Activated CD4-positive, alpha-beta T cell treated with anti-CD3 and anti-CD28 coated beads, Interleukin-2, amount 50 U/mL, for 1 hour (primary cell): ENCODE results near the gene CCDC17.
A peak's percentile ranks its signal among the peaks of the same experiment; 100 is the strongest.
"Not testable (repeated sequence)": the region's sequence is repeated elsewhere in the genome, so short reads cannot be mapped to it uniquely, and the experiment has no call there.

Experiments used
- DNase-seq: peaks from one replicate; pipeline ENCODE4 v3.0.0-alpha.2; 2020

CCDC17 gene

DNA sequence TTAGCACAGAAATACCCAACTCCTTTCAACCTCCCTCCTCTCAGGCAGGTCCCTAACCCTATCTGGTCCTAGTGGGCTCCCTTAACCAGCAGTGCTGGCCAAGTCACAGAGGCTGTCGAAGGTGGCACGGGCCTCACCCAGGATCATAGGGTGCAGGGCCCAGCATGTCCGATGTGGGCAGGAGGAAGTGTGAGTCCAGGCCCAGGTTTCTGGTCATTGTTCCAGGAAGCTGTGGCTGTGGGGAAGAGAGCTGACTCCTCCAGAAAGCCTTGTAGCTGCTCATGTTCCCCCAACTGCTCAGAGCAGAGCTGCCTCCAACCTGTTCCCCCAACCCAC is 2.4 kb downstream of the CCDC17 start:
- DNase-seq, result no peak

DNA sequence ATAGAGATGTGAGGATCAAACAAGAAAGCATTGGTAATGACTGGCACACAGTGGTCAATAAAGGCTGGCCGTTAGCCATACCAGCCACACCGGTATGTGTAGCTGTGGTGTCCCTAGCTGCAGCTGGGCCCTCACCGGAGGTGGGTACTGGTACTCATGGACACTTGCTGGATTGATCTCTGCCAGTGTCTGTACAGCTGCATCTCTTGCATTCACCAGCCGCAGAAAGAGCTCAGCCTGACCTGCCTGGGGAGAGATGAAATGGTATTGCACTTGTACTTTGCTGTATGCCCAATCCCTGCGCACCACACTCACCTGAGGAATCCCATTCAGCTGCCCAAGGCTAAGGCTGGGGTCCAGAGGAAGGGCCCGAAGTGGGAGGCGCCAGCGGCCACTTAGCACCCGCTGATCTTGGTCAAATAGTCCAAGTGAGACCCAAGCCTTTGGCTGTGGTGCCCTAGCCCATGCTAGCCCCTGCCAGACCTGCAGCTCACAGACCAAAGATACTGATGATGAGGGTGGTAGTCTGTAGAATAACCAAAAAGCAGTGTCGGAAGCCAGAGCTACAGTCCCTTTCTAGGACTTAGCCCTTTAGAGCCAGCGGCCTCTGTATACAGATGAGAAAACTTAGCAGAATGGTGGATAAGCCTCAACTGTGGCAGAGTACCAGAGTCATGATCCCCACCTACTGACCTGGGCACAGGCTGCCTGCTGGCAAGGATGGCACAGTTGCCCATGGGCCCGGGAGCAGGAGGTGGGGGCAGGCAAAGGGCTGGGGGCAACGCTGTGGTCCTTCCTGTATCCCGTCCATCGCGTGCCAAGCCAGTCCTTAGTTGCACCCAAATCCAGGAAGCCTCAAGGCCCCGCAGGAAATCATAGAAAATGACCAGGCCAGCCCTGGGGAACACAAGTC is 3.0 kb downstream of the CCDC17 start:
- no peak for DNase-seq

DNA sequence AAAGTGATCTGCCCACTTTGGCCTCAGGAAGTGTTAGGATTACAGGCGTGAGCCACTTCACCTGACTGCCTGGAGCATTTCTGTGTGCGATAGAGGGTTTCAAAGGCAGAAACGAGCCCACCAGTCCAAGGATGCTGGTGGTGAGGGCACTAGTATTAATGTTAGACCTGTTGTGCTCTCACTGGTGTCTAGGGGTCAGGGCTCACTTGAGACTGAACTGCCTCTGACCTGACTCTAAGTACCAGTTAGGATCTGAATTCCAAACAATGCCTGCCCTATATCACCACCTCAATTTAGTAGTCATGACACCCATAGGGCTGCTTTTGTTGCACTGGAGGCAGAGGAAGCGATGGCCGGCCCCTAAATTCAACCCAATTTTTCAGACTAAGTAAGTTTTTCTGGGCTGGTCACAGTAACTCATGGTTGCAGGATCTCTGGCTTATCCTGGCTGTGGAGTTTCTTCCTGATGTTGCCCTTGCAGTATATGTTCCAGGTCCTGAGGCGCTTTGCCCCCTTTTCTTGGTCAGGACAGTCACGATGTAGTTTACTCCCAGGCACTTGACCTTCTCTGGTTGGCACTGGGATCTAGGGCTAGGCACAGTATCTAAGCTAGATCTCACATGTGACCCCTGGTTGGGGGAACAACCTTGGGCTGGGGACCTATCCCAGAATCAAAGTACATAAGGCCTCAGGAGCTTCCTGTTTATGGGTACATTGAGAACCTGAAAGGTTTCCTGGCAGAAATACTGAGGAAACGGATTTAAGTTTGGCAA is 4.5 kb downstream of the CCDC17 start:
- DNase-seq, result no peak

DNA sequence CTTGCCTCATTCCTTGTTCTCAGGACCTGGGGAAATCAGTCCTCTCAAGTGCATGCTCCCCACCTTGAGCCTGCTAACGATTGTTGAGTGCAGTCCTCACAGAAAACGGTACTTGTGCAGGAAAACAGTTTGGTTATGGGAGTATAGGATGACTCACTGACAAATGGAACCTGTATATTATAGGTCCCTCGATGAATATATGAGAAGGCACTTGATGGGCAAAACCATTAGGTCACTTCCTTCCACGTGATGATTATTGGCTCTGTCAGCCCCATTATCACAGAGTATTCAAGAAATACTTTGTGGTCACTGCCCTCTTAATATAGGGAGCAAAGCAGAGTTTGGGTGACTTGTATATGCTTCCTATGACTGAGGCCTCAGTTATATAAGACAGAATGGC is 6.2 kb downstream of the CCDC17 start:
- no peak for DNase-seq

DNA sequence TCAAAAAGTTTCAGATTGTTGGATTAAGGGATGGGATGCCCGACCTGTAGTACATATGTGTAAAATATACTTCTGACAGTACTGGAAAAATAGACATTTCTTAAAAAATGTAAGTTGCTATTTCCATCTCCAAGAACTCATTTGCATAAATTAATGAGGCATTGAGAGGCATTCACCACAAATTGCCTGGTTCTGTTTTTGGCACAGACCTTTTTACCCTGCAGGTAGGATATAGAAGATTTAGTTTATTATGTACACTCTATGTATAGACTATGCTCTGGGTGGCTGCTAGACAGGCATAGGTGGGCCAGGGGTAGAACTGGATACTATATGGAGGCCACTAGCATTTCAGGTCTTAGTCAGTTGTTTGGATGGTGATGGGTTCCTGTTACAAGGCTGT is 8.0 kb downstream of the CCDC17 start:
- no peak for DNase-seq

DNA sequence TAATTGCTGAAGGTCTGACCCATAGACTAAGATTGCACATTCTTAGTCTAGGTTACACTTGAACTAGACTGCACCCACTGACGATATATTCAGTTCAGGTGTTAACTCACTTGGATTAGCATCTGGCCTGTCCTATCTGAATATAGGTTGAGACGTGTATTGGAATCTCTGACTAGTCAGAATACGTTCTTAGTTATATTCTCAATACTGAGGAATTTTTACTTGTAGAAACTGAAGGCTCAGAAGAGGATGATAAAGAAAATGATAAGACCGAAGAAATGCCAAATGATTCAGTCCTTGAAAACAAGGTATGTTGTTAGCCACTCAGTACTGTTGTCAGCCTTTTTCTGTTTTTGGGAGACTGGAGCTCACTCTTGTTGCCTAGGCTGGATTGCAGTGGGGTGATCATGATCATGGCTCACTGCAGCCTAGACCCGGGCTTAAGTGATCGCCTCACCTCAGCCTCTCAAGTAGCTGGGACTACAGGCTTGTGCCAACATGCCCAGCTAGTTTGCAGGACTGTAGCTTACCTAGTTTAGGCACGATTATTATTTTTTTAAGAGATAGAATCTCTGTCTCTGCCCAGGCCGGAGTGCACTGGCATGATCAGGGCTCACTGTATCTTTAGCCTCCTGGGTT is 10.8 kb downstream of the CCDC17 start:
- no peak for DNase-seq

DNA sequence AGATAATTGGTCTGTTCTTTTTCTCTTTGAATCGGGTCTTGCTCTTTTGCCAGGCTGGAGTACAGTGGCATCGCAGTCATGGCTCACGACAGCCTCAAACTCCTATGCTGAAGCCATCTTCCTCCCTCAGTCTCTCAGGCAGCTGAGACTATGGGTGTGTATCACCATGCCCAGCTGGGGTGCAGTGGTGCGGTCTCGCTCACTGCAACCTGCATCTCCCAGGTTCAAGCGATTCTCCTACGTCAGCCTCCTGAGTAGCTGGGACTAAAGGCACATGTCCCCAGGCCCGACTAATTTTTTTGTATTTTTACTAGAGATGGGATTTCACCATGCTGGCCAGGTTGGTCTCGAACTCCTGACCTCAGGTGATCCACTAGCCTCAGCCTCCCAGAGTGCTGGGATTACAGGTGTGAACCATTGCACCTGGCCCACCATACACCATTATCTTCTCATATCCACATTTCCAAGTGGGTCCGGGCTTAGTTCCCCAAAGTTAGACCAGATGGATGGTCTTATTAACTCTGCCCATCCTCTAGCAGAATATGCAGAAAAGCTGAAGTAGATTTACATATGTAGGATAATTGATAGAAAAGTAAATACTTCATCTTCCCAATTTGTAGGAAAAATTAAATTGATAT is 13.1 kb downstream of the CCDC17 start:
- DNase-seq, result no peak

DNA sequence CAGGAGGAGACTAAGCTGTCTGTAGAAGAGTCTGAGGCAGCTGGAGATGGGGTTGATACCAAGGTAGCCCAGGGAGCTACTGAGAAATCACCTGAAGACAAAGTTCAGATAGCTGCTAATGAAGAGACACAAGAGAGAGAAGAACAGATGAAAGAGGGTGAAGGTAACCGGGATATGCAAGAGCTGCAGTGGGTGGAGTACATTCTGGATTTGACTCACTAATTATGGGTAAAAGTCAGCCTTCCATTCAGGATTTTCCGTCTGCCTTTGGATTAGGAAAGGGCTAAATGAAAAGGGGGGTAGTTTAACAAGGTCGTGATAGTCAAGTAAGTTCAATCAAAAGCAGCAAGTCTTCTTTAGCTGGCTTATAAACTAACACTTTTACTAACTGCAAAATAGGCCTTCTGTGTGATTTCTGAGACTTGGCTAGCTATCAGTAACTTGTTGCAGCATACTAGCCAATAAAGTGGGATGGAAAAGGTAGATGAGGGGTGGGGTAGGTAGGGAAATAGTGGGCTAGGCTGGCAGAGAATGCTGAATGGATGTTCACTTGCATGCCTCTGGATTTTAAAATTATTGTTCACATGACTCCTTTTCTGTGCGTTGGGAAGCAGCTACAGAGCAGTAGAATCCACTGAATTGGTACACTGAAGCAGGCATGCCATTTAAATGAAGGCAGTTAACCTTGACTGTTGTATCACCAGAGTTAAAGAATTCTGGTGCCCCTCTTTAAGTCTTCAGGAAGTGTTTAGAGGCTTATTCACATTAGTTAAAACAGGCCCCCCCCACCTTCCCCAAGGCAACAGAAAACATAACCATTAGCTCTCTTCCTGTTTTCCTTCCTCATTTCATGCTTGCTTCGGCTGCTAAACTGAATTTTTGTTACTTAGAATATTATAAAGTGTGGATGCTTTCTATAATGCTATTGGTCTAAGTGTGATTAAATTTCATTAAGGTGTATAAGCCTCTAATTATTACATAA is 15.4 kb downstream of the CCDC17 start:
- DNase-seq, result no peak

DNA sequence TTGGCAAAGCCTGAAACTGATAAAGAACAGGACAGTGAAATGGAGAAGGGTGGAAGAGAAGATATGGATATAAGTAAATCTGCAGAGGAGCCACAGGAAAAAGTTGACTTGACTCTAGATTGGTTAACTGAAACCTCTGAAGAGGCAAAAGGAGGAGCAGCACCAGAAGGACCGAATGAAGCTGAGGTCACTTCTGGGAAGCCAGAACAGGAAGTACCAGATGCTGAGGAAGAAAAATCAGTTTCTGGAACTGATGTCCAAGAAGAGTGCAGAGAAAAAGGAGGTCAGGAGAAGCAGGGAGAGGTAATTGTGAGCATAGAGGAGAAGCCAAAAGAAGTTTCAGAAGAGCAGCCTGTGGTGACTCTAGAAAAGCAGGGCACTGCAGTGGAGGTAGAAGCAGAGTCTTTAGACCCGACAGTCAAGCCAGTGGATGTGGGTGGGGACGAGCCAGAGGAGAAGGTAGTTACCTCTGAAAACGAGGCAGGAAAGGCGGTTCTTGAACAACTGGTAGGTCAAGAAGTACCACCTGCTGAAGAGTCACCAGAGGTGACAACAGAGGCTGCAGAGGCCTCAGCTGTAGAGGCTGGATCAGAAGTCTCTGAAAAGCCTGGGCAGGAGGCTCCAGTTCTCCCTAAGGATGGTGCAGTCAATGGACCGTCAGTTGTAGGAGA is 16.3 kb downstream of the CCDC17 start:
- DNase-seq, result no peak

DNA sequence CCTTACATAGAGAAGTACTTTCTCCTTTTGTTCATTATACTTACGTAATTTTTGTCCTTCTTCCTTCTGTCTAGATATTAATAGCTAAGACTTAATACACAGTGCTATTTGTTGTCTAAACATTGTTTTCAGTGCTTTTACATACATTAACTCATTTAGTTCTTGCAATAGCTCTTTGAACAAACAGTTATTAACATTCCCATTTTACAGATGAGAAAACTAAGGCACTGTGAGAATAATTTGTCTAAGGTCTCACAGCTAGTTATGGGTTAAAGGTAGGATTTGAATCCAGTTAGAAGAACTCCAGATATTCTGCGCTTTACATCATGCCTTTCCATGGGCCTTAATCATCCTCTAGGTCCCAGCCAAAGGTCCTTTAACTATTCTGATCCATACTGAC is 19.6 kb downstream of the CCDC17 start:
- DNase-seq, result no peak

DNA sequence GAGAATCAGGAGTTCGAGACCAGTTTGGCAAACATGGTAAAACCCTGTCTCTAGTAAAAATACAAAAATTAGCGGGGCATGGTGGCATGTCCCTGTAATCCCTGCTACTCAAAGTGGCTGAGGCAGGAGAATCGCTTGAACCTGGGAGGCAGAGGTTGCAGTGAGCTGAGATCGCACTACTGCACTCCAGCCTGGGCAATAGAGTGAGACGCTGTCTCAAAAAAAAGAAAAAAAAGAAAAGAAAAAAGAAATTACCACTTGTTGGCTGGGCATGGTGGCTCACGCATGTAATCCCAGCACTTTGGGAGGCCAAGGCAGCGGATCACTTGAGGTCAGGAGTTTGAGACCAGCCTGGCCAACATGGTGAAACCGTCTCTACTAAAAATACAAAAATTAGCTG is 27.1 kb downstream of the CCDC17 start:
- DNase-seq, result not testable (repeated sequence)

DNA sequence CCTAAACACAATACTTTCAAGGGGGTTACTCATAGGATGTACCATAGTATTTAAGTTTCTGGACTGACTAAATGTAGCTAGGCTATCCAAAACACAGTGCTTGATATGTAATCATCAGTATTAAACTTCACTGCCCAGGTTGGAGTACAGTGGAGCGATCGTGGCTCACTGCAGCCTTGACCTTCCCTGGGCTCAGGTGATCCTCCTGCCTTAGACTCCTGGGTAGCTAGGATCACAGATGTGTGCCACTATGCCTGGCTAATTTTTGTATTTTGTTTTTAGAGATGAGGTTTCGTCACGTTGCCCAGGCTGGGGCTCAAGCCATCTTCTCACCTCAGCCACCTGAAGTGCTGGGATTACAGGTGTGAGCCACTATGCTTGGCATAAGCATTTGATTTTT is 29.4 kb downstream of the CCDC17 start:
- DNase-seq, result no peak

DNA sequence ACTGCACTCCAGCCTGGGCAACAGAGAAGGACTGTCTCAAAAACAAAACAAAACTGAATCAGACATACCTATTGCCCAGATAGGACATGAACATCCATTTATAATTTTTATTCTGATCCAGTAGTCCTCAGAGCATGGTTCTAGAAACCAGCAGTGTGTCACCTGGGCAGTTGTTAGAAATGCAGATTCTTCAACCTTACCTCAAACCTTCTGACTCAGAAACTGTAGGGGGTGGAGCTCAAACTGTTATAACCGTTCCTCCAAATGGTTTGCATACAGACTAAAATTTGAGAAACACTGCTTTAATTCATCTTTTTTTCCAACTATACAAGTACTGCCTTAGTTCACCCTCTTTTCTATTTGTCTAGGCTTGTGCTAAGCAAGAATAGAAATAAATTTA is 34.0 kb downstream of the CCDC17 start:
- DNase-seq, result no peak

DNA sequence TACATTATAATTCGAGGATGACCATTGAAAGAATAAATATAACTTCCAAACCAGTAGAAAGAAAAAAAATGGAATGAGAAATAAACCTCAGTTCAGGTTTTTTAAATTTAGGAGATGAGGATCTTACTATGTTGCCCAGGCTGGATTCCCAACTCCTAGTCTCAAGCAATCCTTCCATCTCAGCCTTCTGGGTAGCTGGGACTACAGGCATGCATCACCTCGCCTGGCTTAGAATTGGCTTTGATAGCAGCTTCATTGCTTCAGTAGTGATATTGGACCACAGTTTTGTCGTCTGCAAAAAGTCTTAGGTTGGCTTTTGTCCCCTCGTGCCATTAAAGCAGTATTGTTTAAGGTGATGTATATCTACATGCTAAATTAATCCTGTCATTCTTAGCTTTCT is 37.1 kb downstream of the CCDC17 start:
- no peak for DNase-seq

DNA sequence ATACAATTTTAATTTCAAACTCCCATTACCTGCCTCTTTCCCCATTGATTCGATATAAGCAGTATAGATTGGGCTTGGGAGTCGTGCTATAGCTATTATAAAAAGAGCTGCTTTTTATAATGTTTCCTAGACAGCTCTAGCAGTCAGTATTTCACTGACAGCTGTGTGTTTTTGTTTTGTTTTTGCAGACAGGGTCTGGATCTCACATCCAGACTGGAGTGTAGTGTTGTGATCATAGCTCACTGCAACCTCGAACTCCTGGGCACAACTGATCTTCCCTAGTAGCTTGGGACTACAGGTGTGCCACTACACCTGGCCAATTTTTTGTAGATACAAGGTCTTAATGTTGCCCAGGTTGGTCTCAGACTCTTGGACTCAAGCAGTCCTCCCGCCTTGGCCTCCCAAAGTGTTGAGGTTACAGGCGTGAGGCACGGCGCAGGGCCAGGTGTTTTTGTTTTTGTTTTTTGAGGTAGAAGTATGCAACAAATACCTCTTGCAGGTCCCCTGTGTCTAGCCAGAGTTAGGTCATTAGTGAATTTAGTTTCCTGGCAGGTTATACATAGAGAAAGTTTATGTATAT is 38.3 kb downstream of the CCDC17 start:
- DNase-seq, result no peak

DNA sequence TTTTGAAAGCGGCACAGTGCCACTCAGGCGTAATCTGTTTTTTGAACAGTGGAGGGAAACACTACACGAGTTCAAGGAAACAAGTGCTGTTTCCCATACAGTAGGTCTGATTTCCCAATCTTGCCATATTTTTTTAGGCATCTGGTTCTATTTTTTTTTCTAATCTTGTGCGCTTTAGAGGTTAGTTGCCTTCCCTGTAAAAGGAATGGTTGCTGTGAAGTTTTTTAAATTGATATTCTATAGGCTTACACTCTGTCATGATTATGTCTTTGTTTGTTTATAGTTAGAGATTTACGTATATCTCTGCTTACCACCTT is 38.8 kb downstream of the CCDC17 start:
- DNase-seq, result no peak

DNA sequence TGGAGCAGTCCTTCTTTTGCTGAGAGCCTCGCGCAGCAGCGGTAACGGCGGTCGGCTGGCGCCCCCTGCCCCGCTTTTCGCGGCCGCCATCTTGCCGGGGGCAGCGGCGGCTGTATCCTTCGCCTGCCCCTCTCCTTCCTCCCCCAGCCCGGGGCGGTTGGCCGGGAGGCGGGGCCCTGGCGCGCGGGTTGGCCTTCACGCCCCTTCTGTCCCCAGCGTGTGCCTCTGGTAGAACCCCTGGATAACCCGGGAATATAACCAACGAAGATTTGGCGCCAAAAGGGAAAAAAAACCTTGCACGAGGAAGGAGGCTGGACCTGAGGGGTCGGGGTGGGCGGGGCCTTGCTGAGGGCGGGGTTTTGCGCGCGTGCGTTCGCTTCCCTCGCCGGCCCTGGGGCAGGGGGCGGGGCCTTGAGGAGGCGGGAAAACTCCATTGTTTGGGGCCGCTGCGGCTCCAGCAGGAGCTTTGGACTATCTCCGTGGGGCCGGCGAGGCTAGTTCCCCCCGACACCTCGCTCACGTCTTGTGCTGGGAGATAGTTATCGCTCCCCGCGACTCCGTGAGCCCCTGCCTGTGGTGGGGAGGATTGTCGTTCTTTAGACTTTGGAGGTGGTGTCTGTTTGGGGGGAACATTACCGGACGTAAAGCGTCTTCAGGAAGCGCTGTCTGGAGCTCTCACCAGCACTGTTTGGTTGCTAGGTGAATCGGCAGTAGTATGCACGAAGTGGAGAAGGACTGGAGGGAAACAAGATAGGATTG is 39.3 kb downstream of the CCDC17 start:
- peak; percentile 84 for DNase-seq

DNA sequence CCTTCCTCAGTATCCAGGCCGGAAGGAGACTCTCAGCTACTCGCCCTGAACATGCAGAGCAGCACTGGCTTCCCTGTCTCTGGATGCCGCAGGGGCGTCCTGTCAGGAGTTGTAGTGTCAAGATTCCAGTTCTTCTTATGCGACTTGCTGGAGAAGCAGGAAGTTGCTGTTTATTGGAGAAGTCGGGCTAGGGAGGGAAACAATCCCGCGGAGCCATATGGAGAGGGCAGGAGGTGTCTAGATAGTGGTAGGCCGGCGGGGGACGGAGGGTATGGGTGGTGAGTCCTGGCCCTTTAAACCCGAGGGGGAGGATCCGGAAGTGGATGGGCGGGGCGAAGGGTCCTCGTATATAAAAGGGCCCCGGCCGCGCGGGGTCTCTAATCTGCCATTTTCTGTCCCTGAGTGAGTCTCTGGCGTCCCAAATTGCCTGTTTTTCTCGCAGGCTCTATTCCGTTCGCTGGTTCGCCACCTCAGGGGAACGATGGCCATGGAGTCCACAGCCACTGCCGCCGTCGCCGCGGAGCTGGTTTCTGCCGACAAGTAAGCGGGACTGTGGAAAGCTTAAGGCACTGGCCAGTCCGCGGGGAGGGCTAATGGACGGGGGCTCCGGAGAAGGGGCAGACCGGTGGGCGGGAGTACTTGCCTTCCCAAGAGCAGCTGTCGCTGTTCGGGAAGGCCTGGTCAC is 40.0 kb downstream of the CCDC17 start, which contains the start of gene NASP:
Gene NASP (plus strand): TSS at position 376 of the 685 bp plus-strand sequence. CDS start 106 bp downstream, at position 482.
- peak; percentile 92 for DNase-seq

DNA sequence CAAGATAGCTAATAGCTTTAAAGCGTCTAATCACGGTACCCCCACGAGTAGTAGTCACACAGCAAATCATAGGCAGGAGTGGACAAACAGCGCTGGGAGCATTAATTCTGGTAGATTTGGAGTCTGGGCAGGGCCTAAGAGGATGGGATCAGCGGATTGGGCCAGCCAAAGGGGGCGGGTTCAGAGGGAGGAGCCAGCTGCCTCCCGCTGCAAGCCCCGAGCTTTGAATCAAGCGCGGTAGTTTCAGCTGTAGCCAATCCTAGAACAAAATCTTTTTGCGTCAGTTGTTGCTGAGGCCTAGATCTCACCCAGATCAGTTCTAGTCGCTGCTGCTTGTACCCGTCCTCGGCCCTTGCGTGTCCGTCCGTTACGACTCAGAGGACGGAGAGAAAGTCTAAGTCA is 40.6 kb downstream of the CCDC17 start:
- DNase-seq, result peak; percentile 92
